Measurements from ENCODE around the gene UAP1L1.

The UAP1L1 gene

DNA sequence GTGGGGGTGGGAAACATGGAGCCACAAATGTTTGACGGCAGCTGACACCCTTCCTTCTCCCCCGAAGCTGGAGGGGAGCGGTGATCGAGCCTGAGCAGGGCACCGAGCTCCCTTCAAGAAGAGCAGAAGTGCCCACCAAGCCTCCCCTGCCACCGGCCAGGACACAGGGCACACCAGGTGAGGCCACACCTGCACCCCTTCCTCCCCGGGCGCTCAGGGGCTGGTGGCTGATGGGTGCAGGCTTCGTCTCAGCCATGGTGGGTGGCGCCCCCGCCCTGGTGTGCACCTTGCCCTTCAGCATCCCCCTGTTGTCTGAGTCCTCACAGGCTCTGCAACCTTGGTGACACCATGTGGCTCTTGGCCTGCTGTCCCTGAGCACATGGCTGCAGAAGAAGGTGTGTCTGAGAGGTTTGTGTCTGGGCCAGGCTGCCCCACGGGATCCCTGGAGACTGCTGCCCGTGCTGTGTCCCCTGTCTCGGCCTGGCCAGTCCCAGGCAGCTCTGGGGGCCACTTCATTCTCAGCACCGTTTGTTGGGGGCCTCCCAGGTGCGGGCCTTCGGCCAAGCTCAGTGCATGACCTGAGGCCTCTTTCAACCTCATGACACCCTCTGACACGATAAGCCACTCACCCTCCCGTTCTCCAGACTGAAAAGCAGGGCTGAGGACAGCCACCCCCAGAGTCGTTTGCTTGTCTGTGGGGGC is 20.6 kb downstream of the UAP1L1 start:
- peaks cover 67% of the 10 kb centered on the region for H3K36me3 ChIP-seq (ENCODE audit: insufficient read depth, insufficient read length, low read length)
- no peak overlapping the region for H3K4me3 ChIP-seq (ENCODE audit: insufficient read length, low read depth)
- H3K9me3 ChIP-seq (ENCODE audit: insufficient read depth, low read length) = peaks cover 16% of the 10 kb centered on the region
- H3K9ac ChIP-seq (ENCODE audit: insufficient read length, low read depth) = no peak overlapping the region
- H3K4me1 ChIP-seq (ENCODE audit: insufficient read depth, insufficient read length) = peaks cover 2% of the 10 kb centered on the region
- TF ChIP-seq ZNF274 (IDR thresholded peaks at IDR 0.05; ENCODE audit: low read depth, low read length) (no peak), SUZ12 (IDR thresholded peaks at IDR 0.05; ENCODE audit: extremely low read depth, insufficient read depth, insufficient read length) (no peak), YY1 (IDR thresholded peaks at IDR 0.05; ENCODE audit: insufficient read depth, insufficient read length) (no peak)
- H3K27me3 ChIP-seq (ENCODE audit: insufficient read depth, insufficient read length) = no peaks in the 10 kb centered on the region
- DNase-seq (ENCODE audit: low read depth, low spot score) = no peak

DNA sequence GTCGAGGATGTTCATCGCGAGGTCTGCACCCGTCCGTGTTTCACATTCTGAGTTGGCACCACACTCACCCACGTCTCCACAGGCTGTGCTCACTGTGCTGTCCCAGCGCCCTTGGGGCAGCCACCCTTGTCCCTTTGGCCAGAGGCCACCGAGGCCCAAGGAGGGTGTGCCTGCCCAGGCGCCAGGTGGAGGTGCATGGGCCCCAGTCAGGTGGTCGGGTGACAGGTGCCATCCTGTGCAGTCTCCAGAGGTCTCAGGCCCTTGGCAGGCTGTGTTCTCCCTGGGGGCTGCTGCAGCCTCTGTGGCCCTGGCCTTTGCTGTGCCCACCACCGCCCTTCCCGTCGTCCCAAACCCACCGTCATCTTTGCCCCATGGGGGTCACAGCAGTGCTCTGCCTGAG is 21.9 kb downstream of the UAP1L1 start:
- Histone ChIP-seq H3K4me3 (ENCODE audit: insufficient read length, low read depth) (no peak overlapping the region), H3K9me3 (ENCODE audit: insufficient read depth, low read length) (peaks cover 23% of the 10 kb centered on the region), H3K36me3 (ENCODE audit: insufficient read depth, insufficient read length, low read length) (peaks cover 77% of the 10 kb centered on the region), H3K4me1 (ENCODE audit: insufficient read depth, insufficient read length) (peaks cover 2% of the 10 kb centered on the region), H3K9ac (ENCODE audit: insufficient read length, low read depth) (no peak overlapping the region), H3K27me3 (ENCODE audit: insufficient read depth, insufficient read length) (no peaks in the 10 kb centered on the region)
- DNase-seq (ENCODE audit: low read depth, low spot score) = no peak
- TF ChIP-seq ZNF274 (IDR thresholded peaks at IDR 0.05; ENCODE audit: low read depth, low read length) = no peak
- TF ChIP-seq SUZ12 (IDR thresholded peaks at IDR 0.05; ENCODE audit: extremely low read depth, insufficient read depth, insufficient read length) = no peak
- no peak for TF ChIP-seq YY1 (IDR thresholded peaks at IDR 0.05; ENCODE audit: insufficient read depth, insufficient read length)

DNA sequence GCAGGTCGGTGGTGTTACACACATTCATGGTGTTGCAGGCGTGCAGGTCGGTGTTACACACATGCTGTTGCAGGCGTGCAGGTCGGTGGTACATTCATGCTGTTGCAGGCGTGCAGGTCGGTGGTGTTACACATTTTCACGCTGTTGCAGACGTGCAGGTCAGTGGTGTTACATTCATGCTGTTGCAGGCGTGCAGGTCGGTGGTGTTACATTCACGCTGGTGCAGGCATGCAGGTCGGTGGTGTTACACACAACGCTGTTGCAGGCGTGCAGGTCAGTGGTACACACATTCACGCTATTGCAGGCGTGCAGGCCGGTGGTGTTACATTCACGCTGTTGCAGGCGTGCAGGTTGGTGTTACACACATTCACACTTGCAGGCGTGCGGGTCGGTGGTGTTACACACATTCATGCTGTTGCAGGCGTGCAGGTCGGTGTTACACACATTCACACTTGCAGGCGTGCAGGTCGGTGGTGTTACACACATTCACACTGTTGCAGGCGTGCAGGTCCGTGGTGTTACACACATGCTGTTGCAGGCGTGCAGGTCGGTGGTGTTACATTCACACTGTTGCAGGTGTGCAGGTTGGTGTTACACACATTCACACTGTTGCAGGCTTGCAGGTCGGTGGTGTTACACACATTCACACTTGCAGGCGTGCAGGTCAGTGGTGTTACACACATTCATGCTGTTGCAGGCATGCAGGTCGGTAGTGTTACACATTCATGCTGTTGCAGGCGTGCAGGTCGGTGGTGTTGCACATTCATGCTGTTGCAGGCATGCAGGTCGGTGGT is 26.1 kb downstream of the UAP1L1 start:
- Histone ChIP-seq H3K36me3 (ENCODE audit: insufficient read depth, insufficient read length, low read length) (peaks cover 92% of the 10 kb centered on the region), H3K4me3 (ENCODE audit: insufficient read length, low read depth) (no peak overlapping the region), H3K4me1 (ENCODE audit: insufficient read depth, insufficient read length) (peaks cover 2% of the 10 kb centered on the region), H3K9me3 (ENCODE audit: insufficient read depth, low read length) (peaks cover 23% of the 10 kb centered on the region), H3K27me3 (ENCODE audit: insufficient read depth, insufficient read length) (no peaks in the 10 kb centered on the region), H3K9ac (ENCODE audit: insufficient read length, low read depth) (no peak overlapping the region)
- DNase-seq (ENCODE audit: low read depth, low spot score) = no peak
- no peak for TF ChIP-seq SUZ12 (IDR thresholded peaks at IDR 0.05; ENCODE audit: extremely low read depth, insufficient read depth, insufficient read length)
- TF ChIP-seq YY1 (IDR thresholded peaks at IDR 0.05; ENCODE audit: insufficient read depth, insufficient read length) = no peak
- no peak for TF ChIP-seq ZNF274 (IDR thresholded peaks at IDR 0.05; ENCODE audit: low read depth, low read length)

DNA sequence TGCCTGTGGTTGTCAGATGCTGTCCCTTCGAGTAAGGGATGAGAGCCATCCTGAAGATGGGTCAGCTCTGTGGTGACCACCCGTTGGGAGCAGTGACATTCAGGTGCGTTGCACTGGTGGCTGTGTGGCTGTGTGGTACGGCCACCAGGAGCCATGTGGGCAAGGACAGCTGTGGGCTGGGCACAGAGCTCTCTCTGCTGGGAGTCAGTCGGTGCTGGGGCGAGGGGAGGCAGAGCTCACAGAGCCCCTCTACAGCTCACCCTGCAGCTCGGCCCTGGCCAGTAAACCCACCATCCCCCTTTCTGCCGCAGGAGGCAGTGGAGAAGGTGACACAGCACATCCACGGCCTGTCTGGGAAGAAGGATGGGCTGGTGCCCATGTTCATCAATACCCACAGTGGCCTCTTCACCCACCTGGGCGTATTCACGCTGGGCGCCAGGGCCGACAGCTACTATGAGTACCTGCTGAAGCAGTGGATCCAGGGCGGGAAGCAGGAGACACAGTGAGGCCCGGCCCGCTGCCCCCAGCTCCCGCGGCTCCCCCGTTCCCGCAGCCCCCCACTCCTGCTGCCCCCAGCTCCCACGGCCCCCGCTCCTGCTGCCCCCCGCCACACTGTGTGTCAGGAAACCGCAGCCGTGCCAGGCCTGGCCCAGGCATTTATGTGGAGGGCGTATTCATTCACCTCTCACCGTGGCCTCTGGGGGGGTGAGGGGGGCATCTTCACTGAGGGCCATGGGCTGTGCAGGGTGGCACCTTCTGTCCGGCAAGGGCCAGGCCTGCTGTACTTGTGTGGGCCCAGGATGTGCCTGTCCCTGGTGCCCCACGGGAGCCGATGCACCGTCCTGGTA is 28.7 kb downstream of the UAP1L1 start:
- peaks cover 94% of the 10 kb centered on the region for H3K36me3 ChIP-seq (ENCODE audit: insufficient read depth, insufficient read length, low read length)
- TF ChIP-seq SUZ12 (IDR thresholded peaks at IDR 0.05; ENCODE audit: extremely low read depth, insufficient read depth, insufficient read length) = no peak
- TF ChIP-seq YY1 (IDR thresholded peaks at IDR 0.05; ENCODE audit: insufficient read depth, insufficient read length) = no peak
- no peak for TF ChIP-seq ZNF274 (IDR thresholded peaks at IDR 0.05; ENCODE audit: low read depth, low read length)

DNA sequence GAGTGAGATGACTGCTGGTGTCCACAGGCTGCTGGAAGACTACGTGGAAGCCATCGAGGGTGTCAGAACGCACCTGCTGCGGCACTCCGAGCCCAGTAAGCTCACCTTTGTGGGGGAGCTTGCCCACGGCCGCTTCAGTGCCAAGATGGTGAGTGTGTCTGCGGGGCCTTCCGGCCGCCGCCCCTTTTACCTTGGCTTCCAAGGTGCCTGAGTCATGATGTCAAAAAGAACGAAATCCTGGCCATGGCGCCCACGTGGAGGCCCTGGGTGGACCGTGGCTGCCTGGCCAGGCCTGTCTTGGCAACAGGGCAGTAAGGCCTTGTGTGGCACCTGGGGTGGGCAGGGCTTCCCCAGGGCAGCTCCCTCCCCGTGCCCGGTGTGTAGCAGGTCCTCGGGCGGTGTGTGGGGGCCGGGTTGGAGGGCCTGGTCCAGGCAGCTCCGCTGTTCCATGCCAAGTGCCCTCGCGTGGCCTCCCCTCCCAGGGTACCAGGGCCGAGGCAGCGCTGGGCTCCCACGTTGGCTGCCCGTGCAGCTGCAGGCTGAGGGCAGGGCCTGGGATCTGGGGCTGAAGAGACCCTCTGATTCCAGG is 29.4 kb downstream of the UAP1L1 start:
- H3K9ac ChIP-seq (ENCODE audit: insufficient read length, low read depth) = no peak overlapping the region
- H3K4me3 ChIP-seq (ENCODE audit: insufficient read length, low read depth) = no peak overlapping the region
- peaks cover 3% of the 10 kb centered on the region for H3K4me1 ChIP-seq (ENCODE audit: insufficient read depth, insufficient read length)
- peaks cover 18% of the 10 kb centered on the region for H3K9me3 ChIP-seq (ENCODE audit: insufficient read depth, low read length)
- DNase-seq (ENCODE audit: low read depth, low spot score) = no peak
- H3K36me3 ChIP-seq (ENCODE audit: insufficient read depth, insufficient read length, low read length) = peaks cover 92% of the 10 kb centered on the region
- no peaks in the 10 kb centered on the region for H3K27me3 ChIP-seq (ENCODE audit: insufficient read depth, insufficient read length)
- TF ChIP-seq ZNF274 (IDR thresholded peaks at IDR 0.05; ENCODE audit: low read depth, low read length) (no peak), SUZ12 (IDR thresholded peaks at IDR 0.05; ENCODE audit: extremely low read depth, insufficient read depth, insufficient read length) (no peak), YY1 (IDR thresholded peaks at IDR 0.05; ENCODE audit: insufficient read depth, insufficient read length) (no peak)

More for the DNA sequence above, 28.7 kb downstream of the UAP1L1 start:
- Histone ChIP-seq H3K4me3 (ENCODE audit: insufficient read length, low read depth) (no peak overlapping the region), H3K27me3 (ENCODE audit: insufficient read depth, insufficient read length) (no peaks in the 10 kb centered on the region), H3K4me1 (ENCODE audit: insufficient read depth, insufficient read length) (peaks cover 3% of the 10 kb centered on the region), H3K9me3 (ENCODE audit: insufficient read depth, low read length) (peaks cover 23% of the 10 kb centered on the region), H3K9ac (ENCODE audit: insufficient read length, low read depth) (no peak overlapping the region)
- no peak for DNase-seq (ENCODE audit: low read depth, low spot score)

DNA sequence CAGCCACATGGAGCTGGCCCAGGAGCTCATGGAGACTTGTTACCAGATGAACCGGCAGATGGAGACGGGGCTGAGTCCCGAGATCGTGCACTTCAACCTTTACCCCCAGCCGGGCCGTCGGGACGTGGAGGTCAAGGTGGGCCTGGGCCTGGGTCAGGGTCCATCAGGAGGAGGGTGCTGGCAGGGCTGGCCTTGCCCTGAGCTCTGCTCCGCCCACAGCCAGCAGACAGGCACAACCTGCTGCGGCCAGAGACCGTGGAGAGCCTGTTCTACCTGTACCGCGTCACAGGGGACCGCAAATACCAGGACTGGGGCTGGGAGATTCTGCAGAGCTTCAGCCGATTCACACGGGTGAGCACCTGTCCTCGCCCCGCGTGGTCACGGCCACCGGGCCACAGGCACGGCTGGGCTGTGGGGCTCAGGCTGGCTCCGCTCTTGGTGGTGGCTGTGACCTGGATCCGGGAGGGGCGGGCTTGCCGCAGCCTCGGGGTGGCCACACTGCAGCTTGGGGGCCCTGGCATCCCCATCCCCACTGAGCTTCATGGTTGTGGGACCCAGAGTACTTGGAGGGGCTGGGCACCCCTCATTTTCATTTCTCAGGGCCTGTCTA is 30.1 kb downstream of the UAP1L1 start:
- Histone ChIP-seq H3K9me3 (ENCODE audit: insufficient read depth, low read length) (peaks cover 12% of the 10 kb centered on the region; the same call in 1 of the 2 replicates), H3K4me3 (ENCODE audit: insufficient read length, low read depth) (no peak overlapping the region), H3K4me1 (ENCODE audit: insufficient read depth, insufficient read length) (peaks cover 3% of the 10 kb centered on the region), H3K9ac (ENCODE audit: insufficient read length, low read depth) (no peak overlapping the region), H3K27me3 (ENCODE audit: insufficient read depth, insufficient read length) (no peaks in the 10 kb centered on the region), H3K36me3 (ENCODE audit: insufficient read depth, insufficient read length, low read length) (peaks cover 92% of the 10 kb centered on the region)
- no peak for TF ChIP-seq YY1 (IDR thresholded peaks at IDR 0.05; ENCODE audit: insufficient read depth, insufficient read length)
- TF ChIP-seq ZNF274 (IDR thresholded peaks at IDR 0.05; ENCODE audit: low read depth, low read length) = no peak
- no peak for TF ChIP-seq SUZ12 (IDR thresholded peaks at IDR 0.05; ENCODE audit: extremely low read depth, insufficient read depth, insufficient read length)
- no peak for DNase-seq (ENCODE audit: low read depth, low spot score)

All from NT2/D1 (cell line).